ENCODE data around the gene SLIT1. TPM values are rescaled to one million over a fixed set of nuclear protein-coding genes. Genes with fewer than 3 reads are reported as not detected.
A peak's percentile ranks its signal among the peaks of the same experiment; 100 is the strongest.
"Not testable (repeated sequence)": the region's sequence is repeated elsewhere in the genome, so short reads cannot be mapped to it uniquely, and the experiment has no call there.

SLIT1 gene
- total RNA-seq, 2 donors from 2014 or later, result 0.78 to 0.99 TPM

DNA sequence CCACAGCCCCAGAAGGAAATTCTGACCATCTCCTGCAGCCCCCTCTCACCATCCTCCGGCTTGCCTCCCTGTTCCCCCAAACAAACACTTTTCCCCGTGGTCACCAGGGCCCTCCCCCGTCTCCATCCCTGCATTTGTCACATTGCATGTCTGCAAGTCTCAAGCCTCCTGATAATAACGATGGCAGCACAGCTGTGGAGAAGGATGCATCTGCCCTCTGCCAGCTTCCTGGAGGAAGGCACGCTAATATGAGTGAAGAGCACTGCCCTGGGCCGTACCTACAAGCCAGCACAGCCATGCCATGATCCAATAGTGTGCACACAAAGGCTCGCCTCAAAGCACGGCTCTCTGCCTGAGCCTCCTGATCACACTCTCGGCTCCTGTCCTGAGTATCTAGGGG, 98.5 kb downstream of the SLIT1 start:
- Histone ChIP-seq H3K4me3 (no peak overlapping the region), H3K9me3 (no peaks in the 10 kb centered on the region), H3K4me1 (no peaks in the 10 kb centered on the region), H3K36me3 (replicated peaks in 1 of 2; ENCODE audit: insufficient read depth in 1 of 2, low read depth in 2 of 2) (no peaks in the 10 kb centered on the region), H3K27me3 (no peaks in the 10 kb centered on the region), H3K27ac (no peak overlapping the region)
- intact Hi-C loops (cut with DNase I), result no loop called here
- ATAC-seq (no peak), DNase-seq (no peak)
- TF ChIP-seq POLR2A (IDR thresholded peaks at IDR 0.05), result no peak
- TF ChIP-seq, protein P1, sequence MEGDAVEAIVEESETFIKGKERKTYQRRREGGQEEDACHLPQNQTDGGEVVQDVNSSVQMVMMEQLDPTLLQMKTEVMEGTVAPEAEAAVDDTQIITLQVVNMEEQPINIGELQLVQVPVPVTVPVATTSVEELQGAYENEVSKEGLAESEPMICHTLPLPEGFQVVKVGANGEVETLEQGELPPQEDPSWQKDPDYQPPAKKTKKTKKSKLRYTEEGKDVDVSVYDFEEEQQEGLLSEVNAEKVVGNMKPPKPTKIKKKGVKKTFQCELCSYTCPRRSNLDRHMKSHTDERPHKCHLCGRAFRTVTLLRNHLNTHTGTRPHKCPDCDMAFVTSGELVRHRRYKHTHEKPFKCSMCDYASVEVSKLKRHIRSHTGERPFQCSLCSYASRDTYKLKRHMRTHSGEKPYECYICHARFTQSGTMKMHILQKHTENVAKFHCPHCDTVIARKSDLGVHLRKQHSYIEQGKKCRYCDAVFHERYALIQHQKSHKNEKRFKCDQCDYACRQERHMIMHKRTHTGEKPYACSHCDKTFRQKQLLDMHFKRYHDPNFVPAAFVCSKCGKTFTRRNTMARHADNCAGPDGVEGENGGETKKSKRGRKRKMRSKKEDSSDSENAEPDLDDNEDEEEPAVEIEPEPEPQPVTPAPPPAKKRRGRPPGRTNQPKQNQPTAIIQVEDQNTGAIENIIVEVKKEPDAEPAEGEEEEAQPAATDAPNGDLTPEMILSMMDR (IDR thresholded peaks at IDR 0.05), result no peak
- 46 to 49% methylated on average over 8 to 9 of the region's 9 CpGs for WGBS, 2 donors

DNA sequence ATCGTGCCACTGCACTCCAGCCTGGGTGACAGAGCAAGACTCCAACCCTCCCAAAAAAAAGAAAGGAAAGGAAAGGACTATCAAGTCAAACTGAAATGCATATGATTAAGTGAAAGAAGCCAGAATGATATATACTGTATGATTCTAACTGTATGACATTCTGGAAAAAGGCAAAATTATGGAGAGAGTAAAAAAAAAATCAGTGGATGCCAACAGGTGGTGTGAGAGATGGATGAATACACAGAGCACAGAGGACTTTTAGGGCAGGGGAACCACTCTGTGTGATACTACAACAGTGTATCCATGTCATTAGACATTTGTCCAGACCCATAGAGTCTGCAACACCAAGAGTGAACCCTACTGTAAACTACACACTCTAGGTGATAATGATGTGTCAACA, 99.2 kb downstream of the SLIT1 start:
- TF ChIP-seq, protein P1 (IDR thresholded peaks at IDR 0.05), result no peak
- no peak for TF ChIP-seq POLR2A (IDR thresholded peaks at IDR 0.05)
- Histone ChIP-seq H3K27ac (no peak overlapping the region), H3K36me3 (replicated peaks in 1 of 2; ENCODE audit: insufficient read depth in 1 of 2, low read depth in 2 of 2) (no peaks in the 10 kb centered on the region), H3K27me3 (no peaks in the 10 kb centered on the region), H3K9me3 (no peaks in the 10 kb centered on the region), H3K4me1 (no peaks in the 10 kb centered on the region), H3K4me3 (no peak overlapping the region)
- intact Hi-C loops (cut with DNase I), result no loop called here
- no peak for DNase-seq
- 73 to 75% methylated on average over 1 of the region's 1 CpG for WGBS, 2 donors
- no peak for ATAC-seq

DNA sequence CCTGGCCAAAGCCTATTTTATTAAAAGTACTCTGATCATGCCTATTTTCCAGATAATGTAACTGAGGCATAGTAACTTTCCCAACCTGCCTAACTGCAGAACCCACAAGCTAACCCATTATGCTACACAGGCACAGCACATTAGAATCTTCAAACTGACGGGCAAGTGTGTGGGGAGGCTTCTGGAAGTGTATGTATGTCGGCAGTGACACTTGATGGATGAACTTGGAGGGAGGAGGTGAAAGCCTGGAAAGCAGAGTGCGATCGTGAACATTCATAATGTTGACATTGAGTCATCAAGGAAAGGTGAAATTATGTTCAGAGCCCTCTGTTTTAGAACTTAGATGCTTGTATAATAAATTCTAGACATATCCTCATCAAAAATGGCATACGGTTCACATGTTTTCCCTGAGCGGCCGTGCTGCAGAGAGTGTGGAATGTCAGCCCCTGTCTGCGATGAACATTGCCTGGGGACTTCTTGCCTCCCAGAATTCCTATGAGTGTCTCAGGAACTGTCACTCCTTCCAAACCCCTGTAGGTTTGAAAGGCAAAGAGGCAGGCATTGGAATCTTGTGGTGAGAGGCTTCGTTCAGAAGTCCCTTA, 102.4 kb downstream of the SLIT1 start:
- no peak for TF ChIP-seq POLR2A (IDR thresholded peaks at IDR 0.05)
- TF ChIP-seq, protein P1 (IDR thresholded peaks at IDR 0.05), result no peak
- H3K27ac ChIP-seq, result no peak overlapping the region
- 56 to 57% methylated on average over 9 of the region's 9 CpGs for WGBS, 2 donors

DNA sequence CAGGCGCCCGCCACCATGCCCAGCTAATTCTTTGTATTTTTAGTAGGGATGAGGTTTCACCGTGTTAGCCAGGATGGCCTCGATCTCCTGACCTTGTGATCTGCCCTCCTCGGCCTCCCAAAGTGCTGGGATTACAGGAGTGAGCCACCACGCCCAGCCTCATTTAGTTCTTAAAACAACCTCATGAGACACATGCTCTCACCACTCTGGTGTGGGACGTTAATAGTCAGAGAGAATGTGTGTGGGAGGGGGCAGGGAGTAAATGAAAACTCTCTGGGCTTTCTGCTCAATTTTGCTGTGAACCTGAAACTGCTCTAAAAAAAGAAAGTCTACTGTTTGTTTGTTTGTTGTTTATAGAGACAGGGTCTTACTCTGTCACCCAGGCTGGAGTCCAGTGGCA, 103.2 kb downstream of the SLIT1 start:
- H3K9me3 ChIP-seq; DNase-seq; H3K4me1 ChIP-seq; intact Hi-C loops (cut with DNase I); H3K27me3 ChIP-seq; H3K36me3 ChIP-seq (replicated peaks in 1 of 2; ENCODE audit: insufficient read depth in 1 of 2, low read depth in 2 of 2); ATAC-seq; H3K27ac ChIP-seq; H3K4me3 ChIP-seq: not testable (repeated sequence)
- WGBS, 2 donors, result 70 to 74% methylated on average over 7 of the region's 7 CpGs

More for the DNA sequence above, 102.4 kb downstream of the SLIT1 start:
- Histone ChIP-seq H3K27me3 (no peaks in the 10 kb centered on the region), H3K9me3 (no peaks in the 10 kb centered on the region), H3K4me3 (no peak overlapping the region), H3K36me3 (replicated peaks in 1 of 2; ENCODE audit: insufficient read depth in 1 of 2, low read depth in 2 of 2) (no peaks in the 10 kb centered on the region), H3K4me1 (no peaks in the 10 kb centered on the region)
- intact Hi-C loops (cut with DNase I), result no loop called here
- no peak for ATAC-seq
- no peak for DNase-seq

DNA sequence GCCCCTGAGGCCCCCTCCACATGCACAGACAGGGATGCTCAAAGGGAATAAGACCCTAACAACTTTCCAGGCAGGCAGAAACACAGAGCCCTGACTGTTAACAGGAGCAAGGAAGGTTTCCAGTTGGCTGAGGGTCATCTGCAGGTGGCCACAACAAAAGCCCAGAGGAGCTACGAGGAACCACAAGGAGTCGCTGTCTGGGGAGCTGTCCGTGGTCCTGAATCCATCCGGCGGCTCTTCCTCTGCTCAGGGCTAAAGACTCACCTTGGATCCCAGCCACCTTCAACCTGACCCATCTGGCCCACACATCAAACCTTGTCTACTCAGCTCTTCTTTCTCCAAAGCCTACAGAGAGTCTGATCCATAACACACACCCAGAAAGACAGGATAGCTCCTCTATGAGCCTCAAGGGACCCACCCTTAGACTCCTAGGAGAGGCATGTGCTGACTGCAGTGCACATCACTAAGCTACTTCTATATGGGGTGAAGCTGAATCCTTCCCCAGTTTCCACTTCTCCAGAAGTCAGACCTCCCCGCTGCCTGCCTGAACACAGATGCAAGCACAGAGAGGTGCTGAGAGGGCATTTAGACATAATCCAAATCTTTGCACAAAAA, 104.0 kb downstream of the SLIT1 start:
- ATAC-seq (peak; percentile 62), DNase-seq (peak; percentile 57 to 70 (median 64))
- no peak overlapping the region for H3K27ac ChIP-seq
- H3K27me3 ChIP-seq, result no peaks in the 10 kb centered on the region
- H3K4me1 ChIP-seq, result no peaks in the 10 kb centered on the region
- H3K36me3 ChIP-seq (replicated peaks in 1 of 2; ENCODE audit: insufficient read depth in 1 of 2, low read depth in 2 of 2), result no peaks in the 10 kb centered on the region
- no peak for TF ChIP-seq POLR2A (IDR thresholded peaks at IDR 0.05)
- TF ChIP-seq, protein P1 (IDR thresholded peaks at IDR 0.05), result peak; percentile 44 to 83 (median 56)
- H3K9me3 ChIP-seq, result no peaks in the 10 kb centered on the region
- WGBS, 2 donors, result 11 to 14% methylated on average over 6 of the region's 6 CpGs
- no peak overlapping the region for H3K4me3 ChIP-seq
- intact Hi-C loops (cut with DNase I), result no loop called here

Measured in body of pancreas (tissue), 4 donors.